IMR-90 (cell line): ENCODE measurements around the gene FAM98B. TPM values are rescaled to one million over a fixed set of nuclear protein-coding genes. Genes with fewer than 3 reads are reported as not detected.

Source experiments
- CTCF ChIP-seq: conservative IDR thresholded peaks from 2 replicates; pipeline ENCODE4 v1.5.1; 2012; ENCODE audit warnings: mild to moderate bottlenecking, low read depth, low read length, improper control_type of control experiment
- MXI1 ChIP-seq: IDR thresholded peaks from 2 replicates; pipeline ENCODE4 v1.6.1; 2012; ENCODE audit warnings: low read depth, mild to moderate bottlenecking, low read length, moderate library complexity, borderline replicate concordance
- polyA plus RNA-seq, 3 experiments: library from polyadenylated mRNA; depleted of rRNA; stranded (reverse); fragments of >200 nt; gene quantifications; 2 replicates each; pipeline ENCODE4 v1.2.3, GENCODE V29; 2012; ENCODE audit warnings: low replicate concordance in 1 of 3
- total RNA-seq: library from RNA; depleted of rRNA; stranded (reverse); fragments of >200 nt; gene quantifications from 2 replicates; pipeline ENCODE4 v1.2.3, GENCODE V29; 2012

Gene FAM98B
- total and polyA plus RNA-seq, 2 of the 4 experiments (the other 2 are of a cell fraction), result 2.7 to 12.2 TPM

DNA sequence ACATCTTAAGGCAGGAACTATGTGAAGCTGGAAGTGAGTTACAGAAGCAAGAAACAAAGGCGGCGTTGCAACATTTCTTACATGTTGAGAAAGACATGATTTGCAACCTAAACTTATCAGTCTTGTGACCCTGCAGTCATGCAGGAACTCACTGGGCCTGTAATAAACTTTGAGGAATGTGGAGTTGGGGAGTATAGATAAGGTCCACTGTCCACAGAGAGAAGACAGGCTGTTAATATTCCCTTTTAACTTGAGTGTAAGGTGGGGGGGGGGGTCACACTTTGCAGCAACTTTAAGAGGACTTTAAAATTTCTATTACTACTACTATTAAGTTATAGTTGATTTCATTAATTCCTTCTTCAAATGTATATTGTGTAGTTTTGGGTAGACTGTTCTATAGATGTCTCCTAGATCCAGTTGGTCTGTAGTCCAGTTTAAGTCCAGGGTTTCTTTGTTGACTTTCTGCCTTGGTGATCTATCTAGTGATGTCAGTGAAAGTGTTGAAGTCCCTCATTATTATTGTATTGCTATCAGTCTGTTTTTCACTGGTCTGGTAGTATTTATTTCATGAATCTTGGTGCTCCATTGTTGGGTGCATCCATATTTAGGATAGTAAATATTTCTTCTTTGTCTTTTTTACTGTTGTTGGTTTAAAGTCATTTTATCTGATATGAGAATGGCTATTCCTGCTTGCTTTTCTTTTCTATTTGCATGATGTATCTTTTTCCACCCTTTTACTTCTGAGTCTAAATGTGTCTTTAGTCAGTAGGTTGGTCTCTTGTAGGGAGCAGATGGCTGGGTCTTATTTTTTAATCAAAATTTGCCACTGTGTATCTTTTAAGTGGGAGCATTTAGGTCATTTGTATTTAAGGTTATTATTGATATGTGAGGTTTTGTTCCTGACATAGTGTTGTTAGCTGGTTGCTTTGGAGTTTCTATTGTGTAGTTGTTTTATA lies 15.6 kb upstream of the FAM98B start (continued):
- TF ChIP-seq CTCF (no peak), MXI1 (no peak)
